NCI-H2171 treated with DMSO at 0.1 percent for 48 hours (cell line): ENCODE data around the gene TNFAIP2.
"Not testable (repeated sequence)": the region's sequence is repeated elsewhere in the genome, so short reads cannot be mapped to it uniquely, and the experiment has no call there.

Experiments used
- DNase-seq: peaks from one replicate; lab custom pipeline; 2025; lab: John Stamatoyannopoulos, UW

TNFAIP2 gene

DNA sequence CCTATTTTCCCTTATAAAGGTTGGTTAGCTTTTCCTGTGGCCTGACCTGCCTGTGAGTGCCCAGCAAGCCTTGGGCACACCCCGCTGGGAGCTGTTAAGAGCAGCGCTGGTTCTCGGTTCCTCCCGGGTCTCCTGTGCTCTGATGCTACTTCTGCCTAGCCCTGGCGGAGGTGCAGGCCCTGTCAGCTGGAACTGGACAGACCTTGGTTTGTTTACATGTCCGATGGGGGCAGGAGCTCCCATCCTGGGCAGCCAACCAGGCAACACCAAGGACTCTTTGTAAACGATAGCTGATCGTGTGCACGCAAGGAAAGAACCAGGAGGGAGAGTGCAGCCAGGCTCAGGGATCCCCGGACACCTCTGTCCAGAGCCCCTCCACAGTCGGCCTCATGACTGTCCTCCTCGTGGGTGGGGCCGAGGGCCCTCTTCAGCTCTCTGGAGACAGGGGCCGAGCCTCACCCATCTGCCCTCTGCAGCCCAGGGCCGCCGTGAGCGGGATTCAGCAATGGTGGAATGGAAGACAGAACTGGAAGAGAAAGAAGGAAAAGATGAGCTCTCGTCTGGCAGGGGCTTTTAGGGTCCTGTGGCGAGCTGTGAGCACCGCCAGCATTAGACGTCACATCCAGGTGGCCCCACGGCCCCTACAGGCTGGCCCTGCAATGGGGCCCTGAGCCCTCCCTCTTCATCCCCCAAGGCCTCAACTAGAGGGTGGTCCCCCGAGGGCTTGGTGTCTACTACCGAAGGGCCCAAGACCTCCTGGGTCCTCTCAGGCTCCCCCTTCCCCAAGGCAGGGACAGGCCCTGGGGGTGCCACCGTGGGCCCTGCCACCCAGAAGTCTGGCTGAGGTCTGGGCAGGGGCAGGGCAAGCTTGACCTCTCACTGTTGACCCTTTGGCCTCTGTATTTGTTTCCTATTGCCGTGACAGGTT, 12.3 kb downstream of the TNFAIP2 start:
- no peak for DNase-seq

DNA sequence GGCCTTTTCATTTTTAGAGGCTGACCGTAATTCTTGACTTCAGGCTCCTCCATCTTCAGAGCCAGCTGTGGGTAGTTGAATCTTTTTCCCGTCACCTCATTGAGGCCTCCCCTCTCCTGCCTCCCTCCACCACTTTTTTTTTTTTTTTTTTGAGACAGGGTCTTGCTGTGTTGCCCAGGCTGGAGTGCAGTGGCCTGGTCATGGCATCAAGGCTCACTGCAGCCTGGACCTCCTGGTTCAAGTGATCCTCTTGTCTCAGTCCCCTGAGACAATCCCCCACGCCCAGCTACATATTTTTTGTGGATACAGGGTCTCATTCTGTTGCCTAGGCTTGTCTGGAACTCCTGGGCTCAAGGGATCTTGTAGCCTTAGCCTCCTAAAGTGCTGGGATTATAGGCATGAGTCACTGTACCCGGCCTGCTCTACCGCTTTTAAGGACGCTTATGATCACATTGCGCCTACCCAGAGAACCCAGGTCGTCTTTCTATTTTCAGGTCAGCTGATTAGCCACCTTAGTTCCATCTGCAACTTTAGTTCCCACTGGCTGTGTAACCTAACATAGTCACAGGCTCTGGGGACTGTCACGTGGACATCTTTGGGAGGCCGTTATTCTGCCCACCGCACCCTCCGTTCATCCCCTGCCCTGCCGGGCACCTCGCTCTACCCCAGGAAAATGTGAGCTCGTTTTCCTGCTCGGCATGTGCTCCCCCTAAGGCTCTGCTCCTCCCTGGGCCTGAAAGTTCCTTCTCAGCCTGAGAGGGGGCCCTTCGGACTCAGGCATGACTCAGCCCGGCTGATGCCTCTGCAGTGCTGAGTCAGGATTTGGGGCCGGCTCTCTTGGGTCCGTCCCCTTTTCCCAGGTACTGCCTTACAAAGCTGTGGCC, 13.4 kb downstream of the TNFAIP2 start:
- no peak for DNase-seq

DNA sequence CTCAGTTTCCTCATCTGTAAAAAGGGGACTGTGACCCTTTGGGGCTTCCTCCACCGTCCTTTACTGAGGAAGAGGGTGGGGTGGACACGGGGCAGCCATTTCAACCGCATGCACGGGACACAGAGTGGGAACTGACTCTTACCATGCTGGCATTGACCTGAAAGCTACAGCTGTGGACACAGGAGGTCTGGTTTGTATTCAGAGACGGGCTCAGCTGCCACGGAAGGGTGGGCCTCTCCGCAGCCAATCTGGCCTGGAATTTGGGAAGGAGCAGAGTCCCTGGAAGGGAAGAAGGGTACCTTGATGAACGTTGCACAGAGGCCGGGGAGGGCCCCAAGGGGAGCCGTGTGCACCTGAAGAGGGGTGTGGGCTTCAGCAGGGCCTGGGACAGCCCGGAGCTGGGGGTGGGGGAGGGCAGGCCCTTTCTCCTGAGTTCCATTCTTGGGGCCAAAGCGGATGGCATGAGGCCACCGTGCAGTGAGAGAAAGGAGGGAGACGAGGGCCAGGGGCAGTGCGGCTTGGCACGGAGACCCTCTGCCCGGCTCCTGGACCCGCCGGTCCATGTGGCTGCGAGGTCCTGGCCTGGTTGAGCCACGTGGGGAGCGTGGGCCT, 14.5 kb downstream of the TNFAIP2 start:
- no peak for DNase-seq

DNA sequence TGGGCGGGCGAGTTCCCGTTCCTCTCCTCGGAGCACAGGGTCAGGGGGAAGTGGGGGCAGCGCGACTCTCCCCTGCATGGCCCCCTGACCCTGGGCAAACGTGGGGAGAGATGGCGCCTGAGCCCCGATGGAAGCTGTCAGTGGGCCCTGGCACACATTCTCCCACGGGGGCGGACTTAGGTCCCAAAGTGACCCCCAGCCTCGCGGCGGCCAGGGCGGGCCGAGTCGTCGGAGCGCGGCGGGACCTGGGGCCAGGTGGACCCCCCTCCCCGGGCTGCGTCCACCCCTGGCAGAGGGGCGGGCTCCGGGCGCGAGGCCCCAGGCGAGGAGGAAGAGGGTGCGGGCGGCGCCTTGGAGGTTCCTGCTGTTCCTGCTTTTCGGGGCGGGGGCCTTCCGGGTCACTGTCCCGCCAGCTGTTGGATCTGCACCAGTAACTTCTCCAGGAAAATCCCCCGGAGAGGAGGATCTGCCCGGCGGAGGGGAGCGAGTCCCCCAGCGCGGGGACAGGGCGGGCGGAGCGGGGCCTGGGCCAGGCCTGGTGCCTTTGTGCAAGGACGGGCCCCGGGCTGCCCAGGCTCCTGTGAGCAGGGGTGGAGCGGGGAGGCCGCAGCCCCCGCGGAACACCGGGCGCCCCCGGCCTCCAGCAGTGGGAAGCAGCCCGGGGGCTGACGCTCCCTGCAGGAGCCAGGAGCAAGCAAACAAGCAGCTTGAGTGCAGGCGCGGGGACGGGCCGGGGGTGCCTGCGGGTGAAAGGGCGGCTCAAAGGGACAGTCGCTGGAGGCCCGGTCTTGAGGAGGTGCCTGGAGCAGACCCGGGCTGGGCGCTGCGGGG, 15.3 kb downstream of the TNFAIP2 start:
- no peak for DNase-seq

DNA sequence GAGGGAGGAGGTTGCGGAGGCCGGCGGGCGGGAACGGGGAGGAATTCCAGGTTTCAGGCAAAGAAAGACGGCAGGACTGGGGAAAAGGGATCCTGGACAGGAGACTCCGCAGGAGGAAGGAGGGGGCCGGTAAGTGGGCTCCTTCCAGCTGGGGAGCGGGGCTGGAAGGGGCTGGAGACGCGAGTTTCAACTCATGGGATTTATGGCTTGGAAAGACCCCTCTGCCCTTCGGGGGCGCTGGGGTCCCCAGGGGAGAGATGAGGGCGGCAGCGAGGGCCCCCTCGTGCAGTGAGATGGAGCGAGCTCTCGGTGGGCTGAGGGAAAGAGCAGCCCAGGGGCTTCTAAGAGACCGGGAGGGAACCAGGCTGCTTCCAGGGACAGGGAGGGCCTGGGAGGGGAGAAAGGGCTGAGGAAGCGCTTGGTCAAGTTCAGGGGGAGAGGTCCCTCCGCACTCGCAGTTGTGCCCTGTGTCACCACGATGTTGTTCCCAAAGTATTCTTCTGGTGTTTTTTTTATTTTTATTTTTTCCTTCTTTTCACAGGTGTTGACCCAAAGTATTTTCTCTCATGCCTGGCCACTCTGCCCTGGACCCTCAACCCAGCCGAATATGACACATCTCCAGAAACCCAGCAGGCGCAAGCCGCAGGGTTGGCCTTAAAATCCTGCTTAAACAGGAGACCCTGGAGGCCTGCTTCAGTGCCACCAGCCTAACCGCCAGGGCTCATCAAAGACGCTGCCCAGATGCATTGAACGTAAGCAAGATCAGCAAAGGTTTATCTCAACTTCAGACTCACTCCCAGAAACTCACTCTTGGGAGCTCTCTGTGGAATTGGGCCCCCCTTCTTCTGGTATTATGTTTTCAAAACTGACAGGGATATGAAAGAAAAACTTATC, 16.1 kb downstream of the TNFAIP2 start:
- no peak for DNase-seq

DNA sequence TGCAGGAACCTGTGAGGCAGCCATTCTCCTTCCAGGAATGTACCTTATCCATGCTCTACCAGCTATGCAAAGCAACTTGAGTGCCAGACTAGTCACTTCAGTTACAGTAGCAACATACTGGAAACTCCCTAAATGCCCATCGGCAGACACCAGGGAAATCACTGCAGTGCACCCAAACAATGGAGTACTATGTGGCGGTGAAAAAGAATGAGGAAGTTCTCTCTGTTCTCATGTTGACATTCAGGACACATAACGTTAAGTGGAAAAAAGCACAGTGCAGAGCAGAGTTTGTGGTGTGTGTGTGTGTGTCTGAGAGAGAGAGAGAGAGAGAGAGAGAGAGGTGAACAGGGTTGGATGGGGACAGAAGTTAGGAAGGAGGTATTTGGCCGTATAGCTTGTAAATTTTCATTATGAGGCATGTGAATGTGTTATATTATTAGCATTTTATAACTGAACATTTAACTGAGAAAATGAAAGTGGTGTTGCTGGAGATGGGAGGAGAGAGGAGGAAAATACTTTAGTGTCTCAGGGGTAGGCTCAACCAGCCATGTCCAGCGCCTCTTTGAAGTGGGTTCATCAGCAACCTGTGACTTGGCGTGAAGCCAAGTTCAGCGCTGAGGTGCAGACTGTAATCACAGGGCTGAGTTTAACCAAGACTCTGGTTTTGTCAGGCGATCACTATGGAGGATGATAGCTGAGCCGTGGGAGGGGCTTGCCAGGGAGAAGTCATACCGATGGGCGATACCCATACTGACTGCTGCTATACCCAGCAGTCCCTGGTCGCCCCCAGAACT, 17.3 kb downstream of the TNFAIP2 start:
- DNase-seq, result peak; percentile 74

DNA sequence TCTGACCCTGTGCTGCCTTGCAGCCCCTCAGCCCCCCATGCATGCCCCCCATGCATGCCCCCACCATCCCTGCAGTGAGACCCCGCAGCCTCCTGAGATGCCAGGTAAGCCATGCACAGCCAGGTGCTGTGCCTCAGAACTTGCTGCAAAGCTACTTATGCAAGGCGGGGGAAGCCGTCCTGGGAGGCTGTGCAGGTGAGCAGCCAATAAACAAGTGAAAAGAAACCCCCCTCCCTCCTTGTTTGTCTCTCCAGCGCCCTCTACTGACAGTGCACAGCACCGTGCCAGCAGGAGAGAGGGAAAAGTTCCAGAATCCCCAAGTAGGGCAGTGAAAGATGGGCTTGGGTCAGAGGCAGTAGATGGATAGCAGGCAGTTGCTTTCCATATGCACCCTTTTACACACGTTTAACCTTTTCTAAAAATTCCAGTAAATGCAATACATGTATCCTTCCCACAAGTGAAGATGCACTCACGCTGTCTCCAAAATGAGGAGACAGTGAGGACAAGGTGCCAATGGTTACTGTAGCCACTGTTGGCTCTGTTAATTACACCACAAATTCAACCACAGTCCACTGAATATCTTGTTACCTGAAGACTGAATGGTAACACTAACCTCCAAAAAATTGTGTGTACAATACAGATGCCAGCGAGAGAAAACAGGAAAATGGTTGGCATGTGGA, 18.0 kb downstream of the TNFAIP2 start:
- peak; percentile 79 for DNase-seq

DNA sequence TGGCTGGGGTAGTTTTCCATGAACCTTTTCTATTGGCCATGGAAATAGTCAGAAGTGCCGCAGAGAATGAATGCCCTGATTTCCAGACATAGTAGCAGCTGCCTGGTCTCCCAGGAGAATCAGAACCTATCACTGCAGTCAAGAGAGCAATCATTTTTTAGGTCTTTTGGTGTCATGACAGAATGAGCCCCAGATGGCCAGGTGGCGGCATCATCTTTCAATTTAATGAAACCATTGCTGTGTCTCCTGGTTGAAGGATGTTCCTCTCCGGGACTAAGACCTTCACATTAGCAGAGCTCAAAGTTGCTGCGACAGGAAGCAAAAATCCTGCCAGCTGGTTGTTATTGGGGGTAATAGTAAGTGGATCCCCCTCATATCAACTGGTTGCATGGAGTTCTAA, 18.8 kb downstream of the TNFAIP2 start:
- peak; percentile 97 for DNase-seq

DNA sequence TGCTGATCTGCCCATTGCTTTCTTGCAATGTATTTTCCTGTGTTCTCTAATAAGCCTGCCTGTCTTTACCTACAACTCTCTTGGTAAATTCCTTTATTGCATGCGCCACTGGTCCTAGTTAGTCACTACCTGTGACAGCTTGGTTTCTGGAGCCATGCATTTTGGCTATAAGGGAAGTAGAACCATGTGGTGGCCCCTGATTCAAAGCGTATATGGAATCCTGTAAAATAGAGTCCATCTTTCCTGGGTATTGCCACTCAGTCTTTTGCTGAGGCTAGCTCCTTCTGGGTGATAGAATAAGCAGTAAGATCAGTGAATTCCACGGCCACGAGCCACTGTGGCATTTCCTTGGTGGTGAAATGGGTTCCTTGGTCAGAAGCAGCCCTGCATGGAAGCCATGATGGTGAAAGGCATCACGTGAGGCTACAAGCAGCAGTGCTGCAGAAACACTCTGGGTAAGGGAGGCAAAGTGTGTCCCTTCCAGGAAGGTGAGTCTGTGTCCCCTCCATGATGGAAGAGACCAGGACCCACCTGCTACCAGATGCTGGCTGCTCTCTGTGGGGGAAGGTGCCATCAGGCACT, 19.6 kb downstream of the TNFAIP2 start:
- DNase-seq, result no peak

DNA sequence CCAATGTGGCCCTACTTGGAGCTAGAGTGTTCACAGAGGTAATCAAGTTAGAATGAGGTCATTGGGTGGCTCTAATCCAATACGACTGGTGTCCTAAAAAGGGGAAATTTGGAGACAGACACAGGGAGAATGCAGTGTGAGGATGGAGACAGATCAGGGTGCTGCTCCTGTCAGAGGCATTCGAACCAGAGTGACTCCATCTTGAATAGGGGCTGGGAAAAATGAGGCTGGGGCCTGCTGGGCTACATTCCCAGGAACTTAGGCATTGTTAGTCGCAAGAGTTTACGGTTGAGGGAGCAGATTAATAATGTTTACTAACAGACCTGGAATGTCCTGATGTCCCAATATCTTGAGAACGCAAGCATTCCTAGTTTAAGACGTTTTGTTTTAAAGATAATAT, 20.2 kb downstream of the TNFAIP2 start:
- DNase-seq, result no peak

DNA sequence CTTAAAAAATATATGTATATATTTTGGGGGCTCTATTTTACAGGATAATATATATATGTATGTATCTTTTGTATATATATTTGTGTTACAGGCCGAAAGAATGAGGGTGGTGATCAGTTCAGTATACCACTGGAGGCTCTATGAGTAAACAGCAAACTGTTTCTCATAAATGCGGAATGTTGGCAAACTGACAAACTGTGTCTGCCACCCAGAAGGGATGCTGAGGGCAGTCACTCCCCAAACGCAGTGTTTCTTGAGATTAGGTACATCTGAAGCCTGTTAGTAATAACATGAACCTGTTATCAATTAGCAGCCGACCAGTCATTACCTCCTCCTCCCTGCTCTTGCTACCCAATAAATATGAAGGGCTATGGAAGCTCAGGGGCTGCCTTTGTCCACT, 20.8 kb downstream of the TNFAIP2 start:
- DNase-seq, result no peak

DNA sequence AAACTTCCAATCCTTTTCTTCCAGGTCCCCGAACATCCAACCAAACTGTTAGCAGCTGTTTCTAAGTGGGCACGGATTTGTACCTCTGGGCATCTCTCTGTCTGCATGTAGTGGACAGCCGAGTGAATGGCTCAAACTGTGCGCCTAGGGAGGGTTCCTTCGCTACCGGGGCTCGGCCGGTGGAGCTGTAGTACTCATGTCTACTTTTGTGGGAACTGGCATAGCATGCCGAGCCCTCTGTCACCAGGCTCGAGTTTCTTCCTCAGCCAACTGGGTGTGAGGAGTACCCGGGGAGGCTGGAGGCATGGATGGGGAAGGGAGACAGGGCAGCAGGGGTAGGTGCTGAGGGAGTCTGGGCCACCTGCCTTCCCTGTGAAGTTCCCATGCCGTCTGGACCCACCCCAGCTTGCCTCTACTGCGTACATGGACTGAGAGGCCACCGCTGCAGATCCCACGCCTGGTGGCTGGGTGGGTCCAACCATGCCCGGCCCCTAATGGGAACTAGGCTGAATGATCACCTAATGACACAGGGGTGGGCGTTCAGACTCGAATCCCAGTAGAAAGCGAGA, 23.0 kb downstream of the TNFAIP2 start:
- DNase-seq, result no peak

DNA sequence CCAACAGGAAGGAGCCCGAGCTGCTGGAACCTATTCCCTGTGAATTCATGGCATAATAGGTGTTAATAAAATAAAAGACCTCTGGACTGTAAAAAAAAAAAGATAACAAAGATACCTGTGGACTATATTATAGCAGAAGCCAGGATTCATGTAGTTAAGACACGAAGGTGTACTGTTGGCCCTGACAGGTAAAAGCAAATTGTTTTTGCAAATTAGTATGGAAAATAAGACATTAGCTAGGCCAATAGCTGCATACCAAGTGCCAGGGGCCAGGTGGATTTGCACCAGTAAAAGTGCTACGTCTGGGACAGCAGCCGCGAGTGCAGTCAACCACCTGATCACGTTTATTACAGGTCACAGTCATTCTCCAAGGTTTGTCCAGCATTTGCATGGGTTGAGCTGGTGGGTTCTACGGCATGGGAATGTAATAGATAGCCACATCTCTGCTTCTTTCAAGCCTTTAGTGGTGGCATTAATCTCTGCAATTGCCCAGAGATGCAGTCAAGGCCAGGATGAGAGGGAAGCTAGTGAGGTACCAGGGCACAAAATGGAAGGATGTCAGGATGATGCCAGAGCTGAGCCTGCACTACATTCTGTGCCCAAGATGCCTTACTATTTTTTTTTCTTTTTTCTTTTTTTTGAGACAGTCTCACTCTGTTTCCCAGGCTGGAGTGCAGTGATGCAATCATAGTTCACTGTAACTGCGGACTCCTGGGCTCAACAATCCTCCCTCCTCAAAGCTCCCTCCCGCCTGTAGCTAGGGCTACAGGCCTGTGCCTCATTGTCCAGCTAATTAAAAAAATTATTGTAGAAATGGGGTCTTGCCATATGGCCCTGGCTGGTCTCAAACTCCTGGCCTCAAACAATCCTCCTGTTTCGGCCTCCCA, 26.3 kb downstream of the TNFAIP2 start:
- DNase-seq, result no peak

DNA sequence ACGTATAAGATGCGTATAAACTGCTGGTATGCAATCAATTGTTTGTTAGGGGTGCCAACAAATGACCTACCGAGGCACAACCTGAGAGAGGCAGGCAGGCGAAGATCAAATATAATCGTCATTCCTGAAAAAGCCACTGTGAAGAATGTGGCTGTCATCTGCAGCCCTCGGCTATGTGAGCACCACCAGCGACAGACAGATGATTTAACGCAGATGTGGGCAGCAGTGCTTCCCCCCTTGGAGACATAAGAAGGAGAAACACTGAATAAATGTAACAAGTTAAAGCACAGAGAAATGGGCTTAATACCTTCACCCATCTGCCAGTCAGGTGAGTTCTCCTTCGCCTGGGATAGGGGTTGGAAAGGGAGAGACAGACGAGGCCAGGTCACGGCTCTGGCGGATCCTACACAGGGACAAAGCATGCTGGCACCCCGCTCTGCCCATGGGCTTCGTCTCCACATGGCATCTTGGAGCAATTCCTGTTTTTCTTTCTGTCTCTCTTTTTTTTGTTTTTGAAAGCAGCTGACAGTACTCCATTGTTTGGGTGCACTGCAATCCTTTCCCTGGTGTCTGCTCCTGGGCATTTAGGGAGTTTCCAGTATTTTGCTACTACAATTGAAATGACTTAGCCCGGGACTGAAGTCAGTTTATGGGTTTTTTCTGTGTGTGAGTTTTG, 28.1 kb downstream of the TNFAIP2 start:
- no peak for DNase-seq

DNA sequence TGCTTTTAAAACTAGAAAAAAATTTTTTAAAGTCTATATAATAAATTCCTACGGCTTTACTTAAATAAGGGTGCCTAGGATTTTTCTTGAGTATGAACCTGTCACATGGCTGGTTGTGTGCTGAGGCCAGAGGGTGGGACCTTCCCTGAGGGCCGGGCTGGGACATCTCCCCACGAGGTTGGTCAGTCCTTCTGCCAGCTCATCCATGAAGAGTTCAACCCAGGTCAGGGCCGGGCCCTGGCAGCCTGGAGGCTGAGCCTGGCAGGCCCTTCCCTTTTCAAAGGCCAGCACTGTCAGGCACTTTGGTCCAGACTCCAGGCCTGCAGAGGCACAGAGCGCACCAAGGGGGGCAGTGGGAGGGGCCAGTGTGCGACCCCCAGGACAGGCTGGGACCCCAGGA, 31.7 kb downstream of the TNFAIP2 start:
- no peak for DNase-seq

DNA sequence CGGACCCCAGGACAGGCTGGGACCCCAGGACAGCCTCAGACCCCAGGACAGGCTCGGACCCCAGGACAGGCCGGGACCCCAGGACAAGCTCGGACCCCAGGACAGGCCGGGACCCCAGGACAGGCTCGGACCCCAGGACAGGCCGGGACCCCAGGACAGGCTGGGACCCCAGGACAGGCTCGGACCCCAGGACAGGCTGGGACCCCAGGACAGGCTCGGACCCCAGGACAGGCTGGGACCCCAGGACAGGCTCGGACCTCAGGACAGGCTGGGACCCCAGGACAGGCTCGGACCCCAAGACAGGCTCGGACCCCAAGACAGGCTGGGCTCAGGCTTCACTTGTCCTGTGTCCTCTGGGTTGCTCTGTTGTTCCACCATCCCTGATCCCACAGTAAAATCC, 32.2 kb downstream of the TNFAIP2 start:
- not testable (repeated sequence) for DNase-seq
